Kasumi-1 (cell line): ENCODE data around the gene COL6A2.
"Not testable (repeated sequence)": the region's sequence is repeated elsewhere in the genome, so short reads cannot be mapped to it uniquely, and the experiment has no call there.

Source experiments
- DNase-seq, 2 experiments: peaks; one replicate each; lab custom pipeline; 2025; lab: John Stamatoyannopoulos, UW

COL6A2 gene

GRCh38 chr21:46061063-46061462 lies 36.8 kb upstream of the COL6A2 start:
- DNase-seq = no peak

DNA sequence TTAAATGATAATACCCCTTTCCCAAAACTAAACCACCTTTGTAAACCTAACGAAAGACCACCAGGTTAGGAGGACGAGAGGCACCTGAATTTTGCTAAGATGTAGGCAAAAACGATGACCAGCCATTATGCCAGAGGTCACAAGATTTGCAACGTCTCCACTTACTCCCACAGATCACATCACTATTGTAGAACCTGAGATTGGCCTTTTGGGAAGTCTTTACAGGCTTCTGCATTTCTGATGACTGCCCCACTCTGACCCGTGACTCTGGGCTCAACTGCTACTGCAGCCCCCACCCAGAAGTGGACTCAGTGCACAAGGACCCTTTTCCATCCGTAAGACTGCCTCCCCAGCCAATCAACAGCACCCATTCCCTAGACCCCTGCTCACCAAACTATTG lies 36.4 kb upstream of the COL6A2 start:
- DNase-seq = no peak

DNA sequence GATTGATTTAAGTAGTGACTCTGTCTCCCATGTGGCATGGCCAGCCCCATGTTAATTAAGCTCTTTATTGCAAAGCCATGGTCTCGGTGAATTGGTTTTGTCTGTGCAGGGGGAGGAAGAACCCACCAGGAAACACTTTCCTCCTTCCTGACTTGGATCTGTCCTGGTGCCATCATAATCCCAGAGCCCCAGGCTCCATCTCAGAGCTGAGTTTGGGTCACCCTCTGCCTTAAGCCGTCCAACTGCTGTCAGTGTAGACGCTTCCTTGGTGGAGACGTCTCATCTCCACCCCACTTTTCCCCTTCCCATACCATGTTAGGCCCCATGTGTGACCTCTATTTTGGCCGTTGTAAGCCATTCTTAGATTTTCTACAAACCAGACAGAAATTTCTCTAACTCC lies 36.0 kb upstream of the COL6A2 start:
- no peak for DNase-seq

GRCh38 chr21:46062471-46063211 lies 35.3 kb upstream of the COL6A2 start:
- DNase-seq = no peak

DNA sequence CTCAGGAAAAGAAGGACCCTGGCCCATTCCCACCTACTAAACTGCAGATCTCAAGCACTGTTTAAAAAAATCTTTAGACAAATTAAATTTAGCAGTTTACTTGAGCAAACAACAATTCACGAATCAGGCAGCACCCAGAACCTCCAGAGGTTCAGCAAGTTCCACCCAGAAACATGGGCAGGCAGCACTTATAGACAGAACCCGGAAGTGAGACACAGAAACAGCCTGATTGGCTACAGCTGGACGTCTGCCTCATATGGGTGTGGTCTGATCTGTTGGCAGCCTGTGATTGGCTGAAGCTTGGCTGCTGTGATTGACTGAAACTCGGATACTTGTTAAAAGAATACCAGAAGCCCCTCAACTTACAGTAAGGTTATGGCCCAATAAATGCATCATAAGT lies 34.7 kb upstream of the COL6A2 start:
- no peak for DNase-seq

- DNase-seq = no peak
Observed at GRCh38 chr21:46063734-46064680, 33.9 kb upstream of the COL6A2 start.

GRCh38 chr21:46064870-46065214 lies 33.1 kb upstream of the COL6A2 start:
- DNase-seq = no peak

DNA sequence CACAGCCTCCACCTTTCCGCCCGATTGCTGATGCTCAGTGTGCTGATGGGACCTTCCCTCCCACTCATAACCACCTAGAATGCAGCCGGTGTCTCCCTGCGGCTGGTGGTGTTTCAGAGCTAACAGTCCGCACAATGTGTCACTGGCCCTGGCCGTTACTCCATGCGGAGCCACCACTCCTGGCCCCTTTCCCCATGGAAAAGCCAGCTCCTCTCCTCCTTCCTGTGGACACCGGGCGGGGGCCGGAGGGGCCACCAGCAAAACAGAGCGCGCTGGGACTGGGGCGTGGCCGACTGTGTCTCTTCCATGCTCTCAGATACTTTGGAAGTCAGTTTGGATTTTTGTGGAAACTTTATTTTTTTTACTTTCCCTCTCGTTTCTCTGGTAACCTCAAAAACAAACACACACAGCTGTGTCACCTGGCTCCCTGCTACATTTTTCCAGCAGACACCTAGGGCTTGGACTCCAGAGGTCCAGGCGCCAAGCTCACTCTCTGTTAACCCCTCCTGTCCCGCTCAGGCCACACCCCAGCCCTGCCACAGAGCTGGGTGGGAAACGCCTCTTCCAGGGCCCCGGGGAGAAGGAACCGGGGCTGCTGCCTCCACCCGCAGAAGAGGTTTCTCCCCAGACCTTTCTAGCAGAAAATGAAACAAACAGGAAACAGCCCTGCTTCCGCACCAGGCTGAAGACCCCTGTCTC lies 32.5 kb upstream of the COL6A2 start:
- peak in 1 of 2 experiments; percentile 50 for DNase-seq

DNA sequence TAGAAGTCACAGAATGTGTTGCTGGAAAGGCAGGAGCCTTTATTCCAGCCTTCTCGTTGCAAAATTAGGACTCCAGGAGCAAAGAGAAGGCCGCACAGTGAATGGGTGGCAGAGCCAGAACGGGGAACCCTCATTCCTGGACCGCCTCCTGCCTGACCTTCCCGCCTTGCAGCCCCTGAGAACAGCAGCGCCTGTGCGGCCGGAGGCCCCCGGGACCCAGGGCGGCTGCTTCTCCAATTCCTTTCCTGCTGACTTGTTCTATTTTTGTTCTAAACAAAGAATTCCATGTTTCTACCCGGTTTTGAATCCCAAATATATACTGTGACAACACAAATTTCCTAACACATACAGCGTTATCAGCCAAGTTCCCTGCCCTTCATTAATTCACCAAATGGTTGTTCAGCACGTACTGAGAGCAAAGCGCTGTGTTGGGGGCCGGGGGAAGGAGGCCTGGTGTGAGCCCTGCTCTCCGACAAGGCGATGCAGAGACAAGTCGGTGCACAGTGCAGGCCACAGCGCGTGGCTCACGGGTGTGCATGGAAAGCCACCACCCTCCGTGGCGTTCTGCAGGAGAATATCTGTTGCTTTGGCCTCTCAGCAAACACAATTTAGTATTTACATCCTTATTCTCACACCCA lies 31.9 kb upstream of the COL6A2 start:
- peak in 1 of 2 experiments; percentile 49 for DNase-seq

DNA sequence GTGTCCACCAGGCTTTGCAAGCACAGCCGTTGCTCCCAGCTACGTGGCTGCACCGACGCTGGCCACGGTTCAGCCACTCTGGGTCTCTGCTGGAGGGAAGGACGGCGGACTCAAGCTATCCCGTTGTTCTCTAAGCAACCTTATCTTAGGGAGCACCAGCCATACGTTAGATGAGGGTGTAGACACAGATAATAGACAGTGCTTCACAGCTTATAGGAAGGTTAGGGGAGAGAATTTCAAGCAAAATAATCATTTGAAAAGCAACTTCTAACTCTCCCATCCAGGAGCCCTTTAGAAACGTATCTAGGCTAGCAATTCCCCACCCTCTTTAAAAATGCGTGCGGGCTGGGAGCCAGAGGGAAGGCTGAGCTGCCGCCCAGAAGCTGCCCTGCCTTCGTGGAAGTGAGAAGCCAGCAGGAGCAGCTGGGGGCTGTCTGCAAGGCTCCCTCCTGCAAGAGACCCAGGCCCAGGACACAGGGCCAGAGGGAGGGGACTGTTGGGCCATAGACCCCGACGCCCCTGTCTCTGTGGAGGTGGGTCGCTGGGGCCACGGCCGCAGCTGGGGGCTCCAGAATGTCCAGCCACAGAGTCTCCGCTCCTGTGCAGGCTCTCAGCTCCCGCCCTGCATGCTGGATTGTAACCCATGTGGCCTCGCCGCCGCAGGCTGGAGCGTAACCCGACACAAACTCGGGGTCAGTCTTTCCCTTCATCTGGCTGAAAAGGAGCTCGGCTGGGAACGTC lies 31.2 kb upstream of the COL6A2 start:
- DNase-seq = no peak

- DNase-seq = no peak
Observed at GRCh38 chr21:46067505-46068201, 30.3 kb upstream of the COL6A2 start.

DNA sequence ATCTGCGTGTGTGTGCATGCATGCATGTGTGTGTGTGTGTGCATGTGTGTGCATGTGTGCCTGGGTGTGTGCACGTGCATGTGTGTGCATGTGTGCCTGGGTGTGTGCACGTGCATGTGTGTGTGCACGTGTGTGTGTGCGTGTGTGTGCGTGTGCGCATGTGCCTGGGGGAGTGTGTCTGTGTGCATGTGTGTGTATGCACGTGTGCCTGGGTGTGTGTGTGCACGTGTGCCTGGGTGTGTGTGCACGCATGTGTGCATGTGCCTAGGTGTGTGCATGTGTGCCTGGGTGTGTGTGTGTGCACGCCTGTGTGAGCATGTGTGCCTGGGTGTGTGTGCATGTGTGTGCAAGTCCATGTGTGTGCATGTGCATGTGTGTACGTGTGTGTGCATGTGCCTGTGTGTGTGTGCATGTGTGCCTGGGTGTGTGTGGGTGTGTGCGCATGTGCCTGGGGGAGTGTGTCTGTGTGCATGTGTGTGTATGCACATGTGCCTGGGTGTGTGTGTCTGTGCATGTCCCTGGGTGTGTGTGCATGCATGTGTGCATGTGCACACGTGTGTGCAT lies 29.3 kb upstream of the COL6A2 start:
- DNase-seq = no peak

GRCh38 chr21:46069166-46069565 lies 28.7 kb upstream of the COL6A2 start:
- DNase-seq = no peak

- DNase-seq = no peak
Observed at GRCh38 chr21:46069719-46070279, 28.1 kb upstream of the COL6A2 start.

- DNase-seq = no peak
Observed at GRCh38 chr21:46071082-46071481, 26.8 kb upstream of the COL6A2 start.

GRCh38 chr21:46076724-46077123 lies 21.2 kb upstream of the COL6A2 start:
- DNase-seq = not testable (repeated sequence)

DNA sequence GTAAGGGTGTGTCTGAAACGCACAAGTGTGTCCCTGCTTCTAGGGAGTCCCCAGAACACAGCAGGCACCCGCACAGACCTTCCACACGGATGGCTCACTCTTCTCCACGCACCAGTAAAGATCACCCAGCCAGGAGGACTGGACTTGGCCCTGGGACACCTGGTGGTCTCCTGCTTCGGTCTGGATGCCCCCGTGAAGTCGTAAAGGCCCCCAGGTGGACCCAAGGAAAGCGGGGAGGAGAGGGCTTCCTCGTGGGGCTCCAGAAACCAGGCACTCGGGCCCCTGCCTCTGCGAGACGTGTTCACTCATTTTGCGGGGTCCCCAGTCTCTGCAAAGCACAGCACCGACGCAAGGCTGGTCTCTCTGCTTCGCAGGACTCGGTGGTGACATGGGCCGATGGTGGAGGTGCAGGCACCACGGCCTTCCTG lies 20.2 kb upstream of the COL6A2 start:
- DNase-seq = no peak

GRCh38 chr21:46078322-46078977 lies 19.5 kb upstream of the COL6A2 start:
- no peak for DNase-seq

DNA sequence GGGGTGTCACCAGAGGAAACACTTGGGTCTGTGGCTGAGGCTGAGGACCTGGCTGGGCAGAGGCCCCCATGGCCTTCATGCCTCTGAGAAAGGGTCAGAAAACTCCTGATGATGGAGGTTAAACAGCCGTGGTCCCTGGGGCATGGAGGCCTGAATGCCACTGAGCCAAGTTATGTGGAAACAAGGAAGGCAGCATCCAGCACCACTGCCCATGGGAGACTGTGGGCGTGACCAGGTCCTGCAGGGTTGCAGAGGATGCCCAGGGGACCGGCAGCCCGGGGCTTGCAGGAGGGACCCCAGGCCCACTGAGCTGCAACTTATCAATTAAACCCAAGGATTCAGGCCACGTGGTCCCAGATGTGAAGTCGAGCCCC lies 18.9 kb upstream of the COL6A2 start:
- no peak for DNase-seq
